GM18951 (cell line): ENCODE measurements around the gene SLC5A10.

Experiments
- POLR2A ChIP-seq: IDR thresholded peaks from 4 replicates; pipeline ENCODE4 v1.6.1; 2011; ENCODE audit warnings: mild to moderate bottlenecking; ENCODE audit not compliant: insufficient read length, insufficient read depth; ENCODE audit errors: extremely low read depth
- in situ Hi-C: fragments of 300-500 bp; cut with MboI; formaldehyde crosslinking; loops from one replicate; pipeline ENCODE4 v1.12.0; 2022; ENCODE audit warnings: low sequenced_read_pairs, mixed read lengths, inconsistent platforms; ENCODE audit not compliant: unreplicated experiment

SLC5A10 gene

GRCh38 chr17:18975597-18975996 is 23.6 kb downstream of the SLC5A10 start:
- TF ChIP-seq POLR2A, result no peak

GRCh38 chr17:18976201-18976600 is 24.2 kb downstream of the SLC5A10 start:
- TF ChIP-seq POLR2A, result no peak
- in situ Hi-C loops, result no loop called here

More at GRCh38 chr17:18975597-18975996, 23.6 kb downstream of the SLC5A10 start:
- in situ Hi-C loops, result no loop called here

GRCh38 chr17:18977021-18977420 is 25.1 kb downstream of the SLC5A10 start:
- in situ Hi-C loops, result no loop called here
- TF ChIP-seq POLR2A, result no peak

GRCh38 chr17:18977646-18978045 is 25.7 kb downstream of the SLC5A10 start:
- TF ChIP-seq POLR2A, result no peak
- in situ Hi-C loops, result no loop called here

- no peak for TF ChIP-seq POLR2A
- in situ Hi-C loops, result no loop called here
Measured at GRCh38 chr17:18978050-18978449, 26.1 kb downstream of the SLC5A10 start.

GRCh38 chr17:18978655-18979054 is 26.7 kb downstream of the SLC5A10 start:
- in situ Hi-C loops, result no loop called here

GRCh38 chr17:18980682-18981334 is 28.8 kb downstream of the SLC5A10 start:
- no peak for TF ChIP-seq POLR2A
- in situ Hi-C loops, result no loop called here

More at GRCh38 chr17:18978655-18979054, 26.7 kb downstream of the SLC5A10 start:
- no peak for TF ChIP-seq POLR2A

GRCh38 chr17:18981335-18981641 is 29.3 kb downstream of the SLC5A10 start:
- TF ChIP-seq POLR2A, result no peak
- in situ Hi-C loops, result no loop called here

GRCh38 chr17:18981642-18982424 is 29.9 kb downstream of the SLC5A10 start:
- in situ Hi-C loops, result no loop called here
- TF ChIP-seq POLR2A, result no peak

GRCh38 chr17:18984273-18985114 is 32.5 kb downstream of the SLC5A10 start:
- in situ Hi-C loops, result no loop called here

GRCh38 chr17:18985475-18985874 is 33.5 kb downstream of the SLC5A10 start:
- in situ Hi-C loops, result no loop called here
- TF ChIP-seq POLR2A, result no peak

More at GRCh38 chr17:18984273-18985114, 32.5 kb downstream of the SLC5A10 start:
- TF ChIP-seq POLR2A, result no peak

- no peak for TF ChIP-seq POLR2A
- in situ Hi-C loops, result no loop called here
Measured at GRCh38 chr17:18986541-18987229, 34.7 kb downstream of the SLC5A10 start.

- in situ Hi-C loops, result no loop called here
- TF ChIP-seq POLR2A, result no peak
Measured at GRCh38 chr17:18987230-18987610, 35.3 kb downstream of the SLC5A10 start.
